K562 (cell line): ENCODE data around the gene SMAGP. TPM values are rescaled to one million over a fixed set of nuclear protein-coding genes. Genes with fewer than 3 reads are reported as not detected.

ENCODE experiments used
- CCNT2 ChIP-seq: IDR thresholded peaks from 2 replicates; pipeline ENCODE4 v1.6.1; 2011; ENCODE audit warnings: borderline replicate concordance, low read depth, mild to moderate bottlenecking, moderate library complexity, mixed read lengths, low read length; ENCODE audit not compliant: insufficient read length; ENCODE audit errors: extremely low read depth
- ELF1 ChIP-seq: fragments of 200-800 bp; sonication (Bioruptor generic); IDR thresholded peaks from 2 replicates; pipeline ENCODE4 v1.6.1; 2016; ENCODE audit warnings: missing genetic modification characterization, missing compliant biosample characterization
- KDM5B ChIP-seq: fragments of 200-600 bp; sonication (generic); IDR thresholded peaks from 2 replicates; pipeline ENCODE4 v1.6.1; 2012; ENCODE audit warnings: low read depth, mild to moderate bottlenecking, moderate library complexity, low read length, control low read depth, inconsistent platforms; ENCODE audit not compliant: insufficient replicate concordance
- NBN ChIP-seq: fragments of 450-650 bp; IDR thresholded peaks from 2 replicates; pipeline ENCODE4 v1.6.1; 2016; ENCODE audit warnings: low read depth, mild to moderate bottlenecking
- SMARCA5 ChIP-seq: fragments of 450-650 bp; IDR thresholded peaks from 2 replicates; pipeline ENCODE4 v1.6.1; 2016
- STAG1 ChIP-seq: sonication (generic); formaldehyde crosslinking; IDR thresholded peaks from 2 replicates; pipeline ENCODE4 v1.5.0; 2020; ENCODE audit warnings: missing genetic modification reagents, borderline replicate concordance
- TBL1XR1 ChIP-seq, 2 experiments: IDR thresholded peaks; 2 replicates each; pipeline ENCODE4 v1.6.1; 2012; ENCODE audit warnings: improper control_type of control experiment in 2 of 2, low read length in 2 of 2, mild to moderate bottlenecking in 1 of 2
- TCF7 ChIP-seq: sonication (generic); IDR thresholded peaks from 2 replicates; pipeline ENCODE4 v1.6.1; 2016; ENCODE audit warnings: antibody characterized with exemption, borderline replicate concordance
- ZBTB11 ChIP-seq, 3 experiments: fragments of 200-800 bp in 1 of 3; fragments of 250-450 bp in 1 of 3; fragments of 450-650 bp in 1 of 3; sonication (Bioruptor Pico) in 1 of 3; sonication (Bioruptor generic) in 1 of 3; formaldehyde crosslinking in 1 of 3; IDR thresholded peaks; 2 replicates each; pipeline versions ENCODE4 v1.6.1 to v1.8.0; 2016 to 2022; ENCODE audit warnings: mild to moderate bottlenecking in 2 of 3, missing genetic modification characterization in 2 of 3, missing compliant biosample characterization in 1 of 3, moderate library complexity in 1 of 3
- ZBTB43 ChIP-seq: sonication (generic); formaldehyde crosslinking; IDR thresholded peaks from 2 replicates; pipeline ENCODE4 v1.8.0; 2023; ENCODE audit warnings: mild to moderate bottlenecking, missing genetic modification reagents
- ZNF444 ChIP-seq: fragments of 250-450 bp; sonication (Bioruptor Pico); IDR thresholded peaks from 2 replicates; pipeline ENCODE4 v1.4.0; 2020; ENCODE audit warnings: mild to moderate bottlenecking, moderate library complexity
- ZNF551 ChIP-seq: fragments of 250-450 bp; sonication (Bioruptor Pico); IDR thresholded peaks from 2 replicates; pipeline ENCODE4 v1.5.0; 2021; ENCODE audit warnings: mild to moderate bottlenecking, moderate library complexity
- ZNF561 ChIP-seq: fragments of 450-650 bp; formaldehyde crosslinking; conservative IDR thresholded peaks from 2 replicates; pipeline ENCODE4 v1.4.0; 2020; ENCODE audit warnings: mild to moderate bottlenecking, moderate library complexity
- polyA plus RNA-seq, 8 experiments: library from polyadenylated mRNA; depleted of rRNA in 4 of 8; stranded (reverse) in 5 of 8; unstranded in 3 of 8; fragments of >200 nt; fragmentation: Nextera tagmentation in 2 of 8; fragmentation: Illumina TruSeq in 1 of 8; extraction: Ambion mirVana in 2 of 8; extraction: Trizol in 1 of 8; gene quantifications; 2 replicates each; pipeline versions ENCODE4 v1.2.1 to v1.2.3, GENCODE V29; 2011 to 2014; ENCODE audit warnings: inconsistent platforms in 1 of 8, missing spikeins in 1 of 8
- total RNA-seq, 7 experiments: library from RNA; depleted of rRNA in 6 of 7; stranded (reverse); fragments of >200 nt in 6 of 7; fragmentation: Illumina TruSeq in 2 of 7; extraction: Trizol in 2 of 7; gene quantifications; 2 replicates each; pipeline versions ENCODE4 v1.2.1 to v1.2.3, GENCODE V29; 2011 to 2021; ENCODE audit warnings: low replicate concordance in 1 of 7
- TF ChIP-seq, protein P1 (sequence below), 2 experiments: fragments of 200-800 bp in 1 of 2; sonication (Bioruptor generic) in 1 of 2; sonication (generic) in 1 of 2; formaldehyde crosslinking in 1 of 2; IDR thresholded peaks in 1 of 2; conservative IDR thresholded peaks in 1 of 2; 2 replicates each; pipeline versions ENCODE4 v1.5.0 to v1.6.1; 2016 to 2020; ENCODE audit warnings: missing compliant biosample characterization in 1 of 2, missing genetic modification characterization in 1 of 2, missing genetic modification reagents in 1 of 2
- TF ChIP-seq, protein P2 (sequence below): IDR thresholded peaks from 3 replicates; pipeline ENCODE4 v1.6.1; 2011; ENCODE audit warnings: borderline replicate concordance, mild to moderate bottlenecking; ENCODE audit not compliant: insufficient read length, insufficient read depth
- TF ChIP-seq, protein P3 (sequence below): fragments of 450-650 bp; IDR thresholded peaks from 2 replicates; pipeline ENCODE4 v1.6.1; 2016; ENCODE audit warnings: mild to moderate bottlenecking

Gene SMAGP
- total and polyA plus RNA-seq, 9 of the 15 experiments (the other 6 are each of a cell fraction or from before 2014, with no cell fraction given) = 23.1 to 62.3 (median 29.9) TPM

GRCh38 chr12:51246254-51246853 lies 23.9 kb downstream of the SMAGP start (continued):
- TF ChIP-seq, protein P1, sequence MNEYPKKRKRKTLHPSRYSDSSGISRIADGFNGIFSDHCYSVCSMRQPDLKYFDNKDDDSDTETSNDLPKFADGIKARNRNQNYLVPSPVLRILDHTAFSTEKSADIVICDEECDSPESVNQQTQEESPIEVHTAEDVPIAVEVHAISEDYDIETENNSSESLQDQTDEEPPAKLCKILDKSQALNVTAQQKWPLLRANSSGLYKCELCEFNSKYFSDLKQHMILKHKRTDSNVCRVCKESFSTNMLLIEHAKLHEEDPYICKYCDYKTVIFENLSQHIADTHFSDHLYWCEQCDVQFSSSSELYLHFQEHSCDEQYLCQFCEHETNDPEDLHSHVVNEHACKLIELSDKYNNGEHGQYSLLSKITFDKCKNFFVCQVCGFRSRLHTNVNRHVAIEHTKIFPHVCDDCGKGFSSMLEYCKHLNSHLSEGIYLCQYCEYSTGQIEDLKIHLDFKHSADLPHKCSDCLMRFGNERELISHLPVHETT (CRISPR knock-in tag; conservative IDR thresholded peaks at IDR 0.05 in 1 of 2, IDR thresholded peaks at IDR 0.05 in 1 of 2) = peak in 1 of 2 experiments; percentile 48; a peak in 2 of 4 replicates
- TF ChIP-seq ZBTB11 (CRISPR knock-in tag; IDR thresholded peaks at IDR 0.05) (peak in 1 of 3 experiments; percentile 59; a peak in 1 of 6 replicates), ELF1 (tag) (peak; percentile 93), NBN (peak; percentile 94), ZNF444 (CRISPR knock-in tag) (0 out of 2 replicates have a peak, but pooled peaks have one; percentile 49), TBL1XR1 (IDR thresholded peaks at IDR 0.05; ENCODE audit: low read length in 2 of 2) (peak in 1 of 2 experiments; percentile 61; a peak in 1 of 4 replicates), ZNF551 (CRISPR knock-in tag) (no peak), CCNT2 (no peak), SMARCA5 (peak; percentile 71), ZBTB43 (CRISPR knock-in tag) (no peak), ZNF561 (CRISPR knock-in tag) (peak; percentile 45; the same call in 1 of the 2 replicates), TCF7 (no peak), STAG1 (CRISPR knock-in tag) (no peak), KDM5B (peak; percentile 58)
- TF ChIP-seq, protein P2, sequence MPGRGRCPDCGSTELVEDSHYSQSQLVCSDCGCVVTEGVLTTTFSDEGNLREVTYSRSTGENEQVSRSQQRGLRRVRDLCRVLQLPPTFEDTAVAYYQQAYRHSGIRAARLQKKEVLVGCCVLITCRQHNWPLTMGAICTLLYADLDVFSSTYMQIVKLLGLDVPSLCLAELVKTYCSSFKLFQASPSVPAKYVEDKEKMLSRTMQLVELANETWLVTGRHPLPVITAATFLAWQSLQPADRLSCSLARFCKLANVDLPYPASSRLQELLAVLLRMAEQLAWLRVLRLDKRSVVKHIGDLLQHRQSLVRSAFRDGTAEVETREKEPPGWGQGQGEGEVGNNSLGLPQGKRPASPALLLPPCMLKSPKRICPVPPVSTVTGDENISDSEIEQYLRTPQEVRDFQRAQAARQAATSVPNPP = no peak
- TF ChIP-seq, protein P3, sequence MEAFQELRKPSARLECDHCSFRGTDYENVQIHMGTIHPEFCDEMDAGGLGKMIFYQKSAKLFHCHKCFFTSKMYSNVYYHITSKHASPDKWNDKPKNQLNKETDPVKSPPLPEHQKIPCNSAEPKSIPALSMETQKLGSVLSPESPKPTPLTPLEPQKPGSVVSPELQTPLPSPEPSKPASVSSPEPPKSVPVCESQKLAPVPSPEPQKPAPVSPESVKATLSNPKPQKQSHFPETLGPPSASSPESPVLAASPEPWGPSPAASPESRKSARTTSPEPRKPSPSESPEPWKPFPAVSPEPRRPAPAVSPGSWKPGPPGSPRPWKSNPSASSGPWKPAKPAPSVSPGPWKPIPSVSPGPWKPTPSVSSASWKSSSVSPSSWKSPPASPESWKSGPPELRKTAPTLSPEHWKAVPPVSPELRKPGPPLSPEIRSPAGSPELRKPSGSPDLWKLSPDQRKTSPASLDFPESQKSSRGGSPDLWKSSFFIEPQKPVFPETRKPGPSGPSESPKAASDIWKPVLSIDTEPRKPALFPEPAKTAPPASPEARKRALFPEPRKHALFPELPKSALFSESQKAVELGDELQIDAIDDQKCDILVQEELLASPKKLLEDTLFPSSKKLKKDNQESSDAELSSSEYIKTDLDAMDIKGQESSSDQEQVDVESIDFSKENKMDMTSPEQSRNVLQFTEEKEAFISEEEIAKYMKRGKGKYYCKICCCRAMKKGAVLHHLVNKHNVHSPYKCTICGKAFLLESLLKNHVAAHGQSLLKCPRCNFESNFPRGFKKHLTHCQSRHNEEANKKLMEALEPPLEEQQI = peak; percentile 66; the same call in 1 of the 2 replicates
